Endodermal cell (in vitro differentiated cells): ENCODE data around the gene CD164. TPM values are rescaled to one million over a fixed set of nuclear protein-coding genes. Genes with fewer than 3 reads are reported as not detected.

Experiments
- DNase-seq: peaks from one replicate; pipeline ENCODE4 v3.0.0-alpha.2; 2017
- H3K27ac ChIP-seq: 2 replicates; pipeline ENCODE4 v1.5.1; 2013; ENCODE audit warnings: mild to moderate bottlenecking, low read depth, low read length, moderate library complexity
- H3K27me3 ChIP-seq: 2 replicates; pipeline ENCODE4 v1.6.1; 2013; ENCODE audit warnings: mild to moderate bottlenecking, low read length, moderate library complexity; ENCODE audit not compliant: insufficient read depth, control insufficient read depth, poor library complexity, severe bottlenecking
- H3K36me3 ChIP-seq: 2 replicates; pipeline ENCODE4 v1.7.0; 2013; ENCODE audit warnings: mild to moderate bottlenecking, low read length, moderate library complexity; ENCODE audit not compliant: control insufficient read depth, insufficient read depth
- H3K4me1 ChIP-seq: one replicate; pipeline ENCODE4 v1.7.0; 2013; ENCODE audit warnings: low read length; ENCODE audit not compliant: control insufficient read depth, insufficient read depth
- H3K4me3 ChIP-seq: 2 replicates; pipeline ENCODE4 v1.5.1; 2013; ENCODE audit warnings: mild to moderate bottlenecking, low read length, moderate library complexity
- H3K9ac ChIP-seq: 2 replicates; pipeline ENCODE4 v1.6.1; 2013; ENCODE audit warnings: mild to moderate bottlenecking, low read length, moderate library complexity; ENCODE audit not compliant: poor library complexity, severe bottlenecking; ENCODE audit errors: extremely low read depth
- H3K9me3 ChIP-seq: 2 replicates; pipeline ENCODE4 v1.6.1; 2013; ENCODE audit warnings: mild to moderate bottlenecking, low read length, moderate library complexity; ENCODE audit not compliant: control insufficient read depth
- H3K27ac Mint-ChIP-seq: 2 replicates; pipeline ENCODE4 v1.8.0; 2020; ENCODE audit warnings: mixed read lengths
- H3K27me3 Mint-ChIP-seq: 2 replicates; pipeline ENCODE4 v1.8.0; 2021; ENCODE audit warnings: mild to moderate bottlenecking, mixed read lengths; ENCODE audit not compliant: insufficient read depth
- H3K36me3 Mint-ChIP-seq: 2 replicates; pipeline ENCODE4 v1.8.0; 2020; ENCODE audit warnings: low read depth, mixed read lengths
- H3K4me1 Mint-ChIP-seq: 2 replicates; pipeline ENCODE4 v1.8.0; 2020; ENCODE audit warnings: mixed read lengths
- H3K4me3 Mint-ChIP-seq: 2 replicates; pipeline ENCODE4 v1.8.0; 2020; ENCODE audit warnings: mild to moderate bottlenecking, moderate library complexity, mixed read lengths
- H3K9me3 Mint-ChIP-seq: 2 replicates; pipeline ENCODE4 v1.8.0; 2020; ENCODE audit warnings: mild to moderate bottlenecking, mixed read lengths
- WGBS, 2 experiments: methylation state at CpG; one replicate each; pipeline versions ENCODE4 v1.1.5 to v1.1.7; 2013; ENCODE audit warnings: missing lambda C conversion rate in 2 of 2, mixed read lengths in 1 of 2; ENCODE audit not compliant: insufficient coverage in 1 of 2, insufficient read length in 1 of 2; 5-methylcytosine and 5-hydroxymethylcytosine counted together
- total RNA-seq, 2 donors: library from RNA; stranded (reverse); fragmentation: NEBNext Ultra II Directional in 1 of 2; extraction: Animal tissue kit (Norgen Biotek cat#: 25700) in 1 of 2; gene quantifications; 2 replicates in 1 of 2; 3 replicates in 1 of 2; pipeline ENCODE4 v1.2.1, GENCODE V29; 2021
- TF ChIP-seq, protein P1 (sequence below): fragments of 200-600 bp; sonication (generic); conservative IDR thresholded peaks from 2 replicates; pipeline ENCODE4 v1.5.0; 2021; ENCODE audit warnings: antibody characterized with exemption, mild to moderate bottlenecking

Gene CD164
- total RNA-seq, 2 donors from 2014 or later = 120 to 126 TPM

DNA sequence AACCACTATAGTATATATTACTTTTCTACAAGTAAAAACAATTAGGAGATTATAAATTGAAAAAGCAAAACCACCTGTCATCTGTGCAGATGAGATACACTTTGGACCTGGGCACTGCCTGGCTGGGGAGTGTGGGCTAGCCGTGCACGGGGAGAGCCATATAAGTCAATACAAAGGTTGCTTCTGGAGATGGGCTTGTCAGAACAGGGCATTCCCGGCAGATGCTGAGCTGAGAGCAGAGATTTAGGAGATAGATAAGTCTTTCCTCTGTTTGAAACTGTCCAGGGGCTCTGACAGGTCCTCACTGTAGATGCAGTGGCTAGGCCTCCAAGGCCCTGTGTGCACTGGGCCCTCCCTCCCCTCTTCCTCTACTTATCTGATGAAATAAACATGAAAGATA, 34.5 kb downstream of the CD164 start:
- 79 to 95% methylated on average over 2 to 3 of the region's 3 CpGs for WGBS, 2 experiments
- Mint-ChIP-seq H3K4me3 (no peak overlapping the region), H3K27ac (no peak overlapping the region), H3K9me3 (no peaks in the 10 kb centered on the region), H3K27me3 (no peaks in the 10 kb centered on the region), H3K36me3 (peaks cover 2% of the 10 kb centered on the region), H3K4me1 (peaks cover 3% of the 10 kb centered on the region)
- H3K27ac ChIP-seq = no peak overlapping the region
- H3K9ac ChIP-seq = no peak overlapping the region
- TF ChIP-seq, protein P1, sequence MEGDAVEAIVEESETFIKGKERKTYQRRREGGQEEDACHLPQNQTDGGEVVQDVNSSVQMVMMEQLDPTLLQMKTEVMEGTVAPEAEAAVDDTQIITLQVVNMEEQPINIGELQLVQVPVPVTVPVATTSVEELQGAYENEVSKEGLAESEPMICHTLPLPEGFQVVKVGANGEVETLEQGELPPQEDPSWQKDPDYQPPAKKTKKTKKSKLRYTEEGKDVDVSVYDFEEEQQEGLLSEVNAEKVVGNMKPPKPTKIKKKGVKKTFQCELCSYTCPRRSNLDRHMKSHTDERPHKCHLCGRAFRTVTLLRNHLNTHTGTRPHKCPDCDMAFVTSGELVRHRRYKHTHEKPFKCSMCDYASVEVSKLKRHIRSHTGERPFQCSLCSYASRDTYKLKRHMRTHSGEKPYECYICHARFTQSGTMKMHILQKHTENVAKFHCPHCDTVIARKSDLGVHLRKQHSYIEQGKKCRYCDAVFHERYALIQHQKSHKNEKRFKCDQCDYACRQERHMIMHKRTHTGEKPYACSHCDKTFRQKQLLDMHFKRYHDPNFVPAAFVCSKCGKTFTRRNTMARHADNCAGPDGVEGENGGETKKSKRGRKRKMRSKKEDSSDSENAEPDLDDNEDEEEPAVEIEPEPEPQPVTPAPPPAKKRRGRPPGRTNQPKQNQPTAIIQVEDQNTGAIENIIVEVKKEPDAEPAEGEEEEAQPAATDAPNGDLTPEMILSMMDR = no peak
- no peaks in the 10 kb centered on the region for H3K9me3 ChIP-seq
- no peaks in the 10 kb centered on the region for H3K36me3 ChIP-seq
- DNase-seq = no peak
- H3K4me1 ChIP-seq = no peaks in the 10 kb centered on the region
- H3K4me3 ChIP-seq = no peak overlapping the region
- H3K27me3 ChIP-seq = no peaks in the 10 kb centered on the region

DNA sequence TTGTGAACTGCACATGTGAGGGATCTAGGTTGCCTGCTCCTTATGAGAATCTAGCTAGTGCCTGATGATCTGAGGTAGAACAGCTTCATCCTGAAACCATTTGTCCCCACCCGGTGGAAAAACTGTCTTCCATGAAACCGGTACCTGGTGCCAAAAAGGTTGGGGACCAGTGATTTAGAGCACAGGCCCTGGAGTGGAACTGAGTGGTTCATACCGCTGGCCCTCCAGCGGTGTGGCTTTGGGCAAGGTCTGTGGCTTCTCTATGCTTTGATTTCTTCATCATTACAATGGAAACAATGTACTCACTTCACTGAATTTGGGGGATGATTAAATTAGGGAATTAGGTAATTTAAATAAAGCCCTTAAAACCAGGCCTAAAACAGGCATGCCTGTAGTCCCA, 36.3 kb downstream of the CD164 start:
- H3K36me3 Mint-ChIP-seq = peaks cover 2% of the 10 kb centered on the region
- 75 to 97% methylated on average over 2 to 4 of the region's 4 CpGs for WGBS, 2 experiments

DNA sequence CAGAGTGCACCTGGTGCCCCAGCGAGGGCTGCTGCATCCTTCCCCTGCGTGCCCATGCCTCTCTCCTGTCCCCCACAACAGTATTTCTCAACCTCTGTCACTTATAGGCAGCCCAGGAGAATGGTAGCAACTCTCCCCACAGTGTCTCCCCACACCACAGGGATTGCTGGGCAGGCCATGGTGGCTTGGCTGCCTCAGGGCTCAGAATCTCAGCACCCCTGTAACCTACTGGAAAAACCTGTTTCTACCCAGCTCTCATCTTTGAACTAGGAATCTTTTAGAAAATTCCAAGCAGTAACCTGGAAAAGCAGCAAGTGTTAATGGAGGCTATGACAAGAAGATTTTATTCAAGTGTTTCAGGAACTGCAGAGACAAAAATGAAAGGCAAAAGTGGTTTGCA, 38.0 kb downstream of the CD164 start:
- H3K9me3 ChIP-seq = no peaks in the 10 kb centered on the region
- TF ChIP-seq, protein P1 = no peak
- H3K4me3 Mint-ChIP-seq = no peak overlapping the region
- no peak for DNase-seq
- H3K27me3 Mint-ChIP-seq = no peaks in the 10 kb centered on the region
- H3K9ac ChIP-seq = no peak overlapping the region
- no peaks in the 10 kb centered on the region for H3K27me3 ChIP-seq
- no peaks in the 10 kb centered on the region for H3K9me3 Mint-ChIP-seq
- no peak overlapping the region for H3K4me3 ChIP-seq
- 79% methylated on average over 2 of the region's 2 CpGs; no CpG with 5 or more reads in 1 of the 2 experiments for WGBS, 2 experiments
- H3K27ac ChIP-seq = no peak overlapping the region
- H3K36me3 Mint-ChIP-seq = no peaks in the 10 kb centered on the region
- H3K4me1 Mint-ChIP-seq = peaks cover 3% of the 10 kb centered on the region
- no peak overlapping the region for H3K27ac Mint-ChIP-seq
- no peaks in the 10 kb centered on the region for H3K36me3 ChIP-seq
- H3K4me1 ChIP-seq = no peaks in the 10 kb centered on the region

More for the DNA sequence above, 36.3 kb downstream of the CD164 start:
- H3K27ac Mint-ChIP-seq = no peak overlapping the region
- no peaks in the 10 kb centered on the region for H3K9me3 ChIP-seq
- H3K9me3 Mint-ChIP-seq = no peaks in the 10 kb centered on the region
- no peaks in the 10 kb centered on the region for H3K27me3 ChIP-seq
- H3K27ac ChIP-seq = no peak overlapping the region
- DNase-seq = no peak
- H3K9ac ChIP-seq = no peak overlapping the region
- no peaks in the 10 kb centered on the region for H3K4me1 ChIP-seq
- peaks cover 3% of the 10 kb centered on the region for H3K4me1 Mint-ChIP-seq
- H3K27me3 Mint-ChIP-seq = no peaks in the 10 kb centered on the region
- TF ChIP-seq, protein P1 = no peak
- no peaks in the 10 kb centered on the region for H3K36me3 ChIP-seq
- no peak overlapping the region for H3K4me3 ChIP-seq
- H3K4me3 Mint-ChIP-seq = no peak overlapping the region
